ENCODE measurements around the gene POLR1H.

DNA sequence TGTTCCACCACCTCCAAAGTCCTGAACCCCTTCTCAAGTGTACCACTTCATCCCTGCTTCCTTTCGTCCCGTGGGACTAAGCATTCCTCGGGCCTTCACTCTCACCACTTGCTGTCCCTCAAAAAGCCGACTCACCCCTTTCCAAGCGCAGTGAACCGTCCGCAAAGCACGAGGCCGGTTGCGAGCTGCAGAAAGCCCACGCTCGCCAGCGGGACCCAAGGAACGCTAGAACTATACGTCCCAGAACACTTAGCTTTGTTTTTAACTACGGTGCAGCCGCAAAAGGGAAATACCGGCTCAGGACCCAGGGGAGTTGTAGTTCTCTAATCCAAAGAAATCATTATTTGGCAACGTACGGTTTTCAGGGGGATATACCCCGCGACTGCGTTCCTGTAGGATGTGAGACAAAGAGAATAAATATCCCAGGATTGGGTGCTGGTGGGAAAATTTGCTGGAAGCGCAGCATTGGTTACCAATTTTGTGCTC, 416 bp upstream of the POLR1H start:
- TF ChIP-seq, protein P1, sequence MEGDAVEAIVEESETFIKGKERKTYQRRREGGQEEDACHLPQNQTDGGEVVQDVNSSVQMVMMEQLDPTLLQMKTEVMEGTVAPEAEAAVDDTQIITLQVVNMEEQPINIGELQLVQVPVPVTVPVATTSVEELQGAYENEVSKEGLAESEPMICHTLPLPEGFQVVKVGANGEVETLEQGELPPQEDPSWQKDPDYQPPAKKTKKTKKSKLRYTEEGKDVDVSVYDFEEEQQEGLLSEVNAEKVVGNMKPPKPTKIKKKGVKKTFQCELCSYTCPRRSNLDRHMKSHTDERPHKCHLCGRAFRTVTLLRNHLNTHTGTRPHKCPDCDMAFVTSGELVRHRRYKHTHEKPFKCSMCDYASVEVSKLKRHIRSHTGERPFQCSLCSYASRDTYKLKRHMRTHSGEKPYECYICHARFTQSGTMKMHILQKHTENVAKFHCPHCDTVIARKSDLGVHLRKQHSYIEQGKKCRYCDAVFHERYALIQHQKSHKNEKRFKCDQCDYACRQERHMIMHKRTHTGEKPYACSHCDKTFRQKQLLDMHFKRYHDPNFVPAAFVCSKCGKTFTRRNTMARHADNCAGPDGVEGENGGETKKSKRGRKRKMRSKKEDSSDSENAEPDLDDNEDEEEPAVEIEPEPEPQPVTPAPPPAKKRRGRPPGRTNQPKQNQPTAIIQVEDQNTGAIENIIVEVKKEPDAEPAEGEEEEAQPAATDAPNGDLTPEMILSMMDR (IDR thresholded peaks at IDR 0.05; ENCODE audit: insufficient read depth, low read length, poor library complexity, severe bottlenecking): no peak
- no peak for TF ChIP-seq EZH2phosphoT487 (conservative IDR thresholded peaks at IDR 0.05; ENCODE audit: low read length)

Data from SU-DHL-6 (cell line).